Measurements from ENCODE around the gene SLC7A8.

GRCh38 chr14:23112359-23113178, 70.9 kb downstream of the SLC7A8 start:
- TF ChIP-seq CTCF (IDR thresholded peaks at IDR 0.05) (no peak), POLR2A (IDR thresholded peaks at IDR 0.05) (no peak)

All from breast epithelium (tissue), 3 donors.